K562 (cell line): Measurements from ENCODE around the gene SLC4A2. TPM values are rescaled to one million over a fixed set of nuclear protein-coding genes. Genes with fewer than 3 reads are reported as not detected.

Source experiments
- BRCA1 ChIP-seq, 2 experiments: fragments of 450-650 bp in 1 of 2; sonication (generic) in 1 of 2; formaldehyde crosslinking in 1 of 2; IDR thresholded peaks; 2 replicates each; pipeline versions ENCODE4 v1.5.0 to v1.6.1; 2017 to 2020; ENCODE audit warnings: mild to moderate bottlenecking in 1 of 2, missing genetic modification reagents in 1 of 2
- ETS2 ChIP-seq: IDR thresholded peaks from 2 replicates; pipeline ENCODE4 v1.6.1; 2016; ENCODE audit warnings: borderline replicate concordance, missing genetic modification characterization, mild to moderate bottlenecking, moderate library complexity, missing compliant biosample characterization; ENCODE audit not compliant: poor library complexity, severe bottlenecking
- FOXK1 ChIP-seq: sonication (generic); formaldehyde crosslinking; IDR thresholded peaks from 2 replicates; pipeline ENCODE4 v1.8.0; 2022; ENCODE audit warnings: missing genetic modification reagents, mild to moderate bottlenecking, borderline replicate concordance
- GTF2A2 ChIP-seq: IDR thresholded peaks from 2 replicates; pipeline ENCODE4 v1.6.1; 2016; ENCODE audit warnings: mild to moderate bottlenecking, missing genetic modification characterization, missing compliant biosample characterization
- IRF2 ChIP-seq: sonication (generic); formaldehyde crosslinking; IDR thresholded peaks from 2 replicates; pipeline ENCODE4 v1.8.1; 2022; ENCODE audit warnings: mild to moderate bottlenecking, missing genetic modification reagents
- MIER1 ChIP-seq: fragments of 450-650 bp; IDR thresholded peaks from 2 replicates; pipeline ENCODE4 v1.6.1; 2016; ENCODE audit warnings: antibody characterized with exemption, mild to moderate bottlenecking, low read depth
- NFE2 ChIP-seq: IDR thresholded peaks from 2 replicates; pipeline ENCODE4 v1.6.1; 2014; ENCODE audit warnings: antibody characterized with exemption, low read depth
- SMARCE1 ChIP-seq: fragments of 450-650 bp; IDR thresholded peaks from 2 replicates; pipeline ENCODE4 v1.7.1; 2016; ENCODE audit warnings: mild to moderate bottlenecking
- YY1 ChIP-seq, 3 experiments: IDR thresholded peaks; 2 replicates each; pipeline ENCODE4 v1.6.1; 2011; ENCODE audit warnings: low read length in 2 of 3, mild to moderate bottlenecking in 2 of 3, moderate library complexity in 2 of 3, borderline replicate concordance in 1 of 3, control low read depth in 1 of 3, low read depth in 1 of 3; ENCODE audit not compliant: insufficient read depth in 3 of 3, insufficient replicate concordance in 2 of 3, control insufficient read depth in 1 of 3, insufficient read length in 1 of 3; ENCODE audit errors: extremely low read depth in 1 of 3
- polyA plus RNA-seq, 8 experiments: library from polyadenylated mRNA; depleted of rRNA in 4 of 8; stranded (reverse) in 5 of 8; unstranded in 3 of 8; fragments of >200 nt; fragmentation: Nextera tagmentation in 2 of 8; fragmentation: Illumina TruSeq in 1 of 8; extraction: Ambion mirVana in 2 of 8; extraction: Trizol in 1 of 8; gene quantifications; 2 replicates each; pipeline versions ENCODE4 v1.2.1 to v1.2.3, GENCODE V29; 2011 to 2014; ENCODE audit warnings: inconsistent platforms in 1 of 8, missing spikeins in 1 of 8
- total RNA-seq, 7 experiments: library from RNA; depleted of rRNA in 6 of 7; stranded (reverse); fragments of >200 nt in 6 of 7; fragmentation: Illumina TruSeq in 2 of 7; extraction: Trizol in 2 of 7; gene quantifications; 2 replicates each; pipeline versions ENCODE4 v1.2.1 to v1.2.3, GENCODE V29; 2011 to 2021; ENCODE audit warnings: low replicate concordance in 1 of 7
- TF ChIP-seq, protein P1 (sequence below): sonication (generic); formaldehyde crosslinking; IDR thresholded peaks from 2 replicates; pipeline ENCODE4 v1.8.0; 2023; ENCODE audit warnings: missing genetic modification reagents, mild to moderate bottlenecking, borderline replicate concordance
- TF ChIP-seq, protein P2 (sequence below): sonication (generic); formaldehyde crosslinking; IDR thresholded peaks from 2 replicates; pipeline ENCODE4 v1.8.0; 2022; ENCODE audit warnings: mild to moderate bottlenecking, low read depth, missing genetic modification reagents
- TF ChIP-seq, protein P3 (sequence below): fragments of 250-450 bp; sonication (Bioruptor Pico); IDR thresholded peaks from 2 replicates; pipeline ENCODE4 v1.5.0; 2022; ENCODE audit warnings: mild to moderate bottlenecking
- TF ChIP-seq, protein P4 (sequence below): conservative IDR thresholded peaks from 2 replicates; pipeline ENCODE4 v1.6.1; 2011; ENCODE audit warnings: low read depth, mild to moderate bottlenecking, low read length; ENCODE audit not compliant: control insufficient read depth

SLC4A2 gene
- total and polyA plus RNA-seq, 9 of the 15 experiments (the other 6 are each of a cell fraction or from before 2014, with no cell fraction given): 11.4 to 375 (median 130) TPM

DNA sequence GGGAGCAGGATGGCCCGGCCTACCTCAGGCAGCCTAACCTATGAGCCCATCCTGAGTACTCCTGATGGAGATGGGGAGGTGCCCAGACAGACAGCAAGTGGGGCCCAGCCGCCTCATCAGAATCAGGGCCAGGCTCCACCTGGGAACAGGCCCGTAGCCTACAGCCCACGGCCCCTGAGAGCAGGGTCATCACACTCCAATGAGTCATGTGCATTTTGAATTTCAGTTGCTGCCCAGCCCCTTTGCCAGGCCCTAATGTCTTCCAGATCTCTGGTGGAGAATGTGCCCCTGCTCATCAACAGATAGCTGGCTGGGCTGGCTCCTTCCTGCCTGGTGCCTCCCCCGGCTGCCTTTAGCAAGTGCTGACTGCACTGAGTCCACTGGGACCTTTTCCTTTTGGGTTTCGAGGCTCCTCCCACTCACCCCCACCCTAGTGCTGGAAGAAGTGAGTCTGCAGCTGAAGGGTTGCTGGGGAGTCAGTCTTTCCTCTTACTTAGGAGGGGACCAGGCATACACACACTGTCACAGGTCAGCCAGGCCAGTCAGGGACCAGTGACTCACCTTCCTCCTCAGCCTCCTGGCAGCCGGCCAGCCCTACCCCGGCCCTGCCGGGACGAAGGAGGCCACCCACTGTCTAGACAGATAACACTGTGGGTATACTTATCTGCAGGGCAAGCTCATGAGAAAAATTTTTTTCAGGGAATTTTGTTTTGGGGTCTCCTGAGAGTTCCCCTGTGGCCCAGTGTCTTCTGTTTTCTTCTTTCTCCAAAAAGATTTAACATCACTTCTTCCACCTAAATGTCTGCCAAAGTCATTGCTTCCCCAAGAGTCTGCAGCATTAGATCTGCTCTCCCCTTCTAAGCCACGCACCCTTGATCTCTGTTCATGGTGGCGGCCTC, 20.2 kb upstream of the SLC4A2 start (continued):
- TF ChIP-seq, protein P1, sequence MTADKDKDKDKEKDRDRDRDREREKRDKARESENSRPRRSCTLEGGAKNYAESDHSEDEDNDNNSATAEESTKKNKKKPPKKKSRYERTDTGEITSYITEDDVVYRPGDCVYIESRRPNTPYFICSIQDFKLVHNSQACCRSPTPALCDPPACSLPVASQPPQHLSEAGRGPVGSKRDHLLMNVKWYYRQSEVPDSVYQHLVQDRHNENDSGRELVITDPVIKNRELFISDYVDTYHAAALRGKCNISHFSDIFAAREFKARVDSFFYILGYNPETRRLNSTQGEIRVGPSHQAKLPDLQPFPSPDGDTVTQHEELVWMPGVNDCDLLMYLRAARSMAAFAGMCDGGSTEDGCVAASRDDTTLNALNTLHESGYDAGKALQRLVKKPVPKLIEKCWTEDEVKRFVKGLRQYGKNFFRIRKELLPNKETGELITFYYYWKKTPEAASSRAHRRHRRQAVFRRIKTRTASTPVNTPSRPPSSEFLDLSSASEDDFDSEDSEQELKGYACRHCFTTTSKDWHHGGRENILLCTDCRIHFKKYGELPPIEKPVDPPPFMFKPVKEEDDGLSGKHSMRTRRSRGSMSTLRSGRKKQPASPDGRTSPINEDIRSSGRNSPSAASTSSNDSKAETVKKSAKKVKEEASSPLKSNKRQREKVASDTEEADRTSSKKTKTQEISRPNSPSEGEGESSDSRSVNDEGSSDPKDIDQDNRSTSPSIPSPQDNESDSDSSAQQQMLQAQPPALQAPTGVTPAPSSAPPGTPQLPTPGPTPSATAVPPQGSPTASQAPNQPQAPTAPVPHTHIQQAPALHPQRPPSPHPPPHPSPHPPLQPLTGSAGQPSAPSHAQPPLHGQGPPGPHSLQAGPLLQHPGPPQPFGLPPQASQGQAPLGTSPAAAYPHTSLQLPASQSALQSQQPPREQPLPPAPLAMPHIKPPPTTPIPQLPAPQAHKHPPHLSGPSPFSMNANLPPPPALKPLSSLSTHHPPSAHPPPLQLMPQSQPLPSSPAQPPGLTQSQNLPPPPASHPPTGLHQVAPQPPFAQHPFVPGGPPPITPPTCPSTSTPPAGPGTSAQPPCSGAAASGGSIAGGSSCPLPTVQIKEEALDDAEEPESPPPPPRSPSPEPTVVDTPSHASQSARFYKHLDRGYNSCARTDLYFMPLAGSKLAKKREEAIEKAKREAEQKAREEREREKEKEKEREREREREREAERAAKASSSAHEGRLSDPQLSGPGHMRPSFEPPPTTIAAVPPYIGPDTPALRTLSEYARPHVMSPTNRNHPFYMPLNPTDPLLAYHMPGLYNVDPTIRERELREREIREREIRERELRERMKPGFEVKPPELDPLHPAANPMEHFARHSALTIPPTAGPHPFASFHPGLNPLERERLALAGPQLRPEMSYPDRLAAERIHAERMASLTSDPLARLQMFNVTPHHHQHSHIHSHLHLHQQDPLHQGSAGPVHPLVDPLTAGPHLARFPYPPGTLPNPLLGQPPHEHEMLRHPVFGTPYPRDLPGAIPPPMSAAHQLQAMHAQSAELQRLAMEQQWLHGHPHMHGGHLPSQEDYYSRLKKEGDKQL (CRISPR knock-in tag): no peak
- TF ChIP-seq IRF2 (CRISPR knock-in tag): no peak
- TF ChIP-seq SMARCE1: peak; percentile 100
- TF ChIP-seq GTF2A2: no peak
- TF ChIP-seq NFE2: peak; percentile 69
- TF ChIP-seq MIER1: no peak
- no peak for TF ChIP-seq FOXK1 (CRISPR knock-in tag)
- no peak for TF ChIP-seq ETS2
- peak in 1 of 3 experiments; percentile 28 for TF ChIP-seq YY1 (IDR thresholded peaks at IDR 0.05; ENCODE audit: borderline replicate concordance in 1 of 3, control insufficient read depth in 1 of 3, extremely low read depth in 1 of 3, insufficient read depth in 3 of 3, insufficient read length in 1 of 3, insufficient replicate concordance in 2 of 3, low read depth in 1 of 3, low read length in 2 of 3)
- no peak for TF ChIP-seq BRCA1 (IDR thresholded peaks at IDR 0.05)
- no peak for TF ChIP-seq BRCA1 (CRISPR knock-in tag; IDR thresholded peaks at IDR 0.05)
- TF ChIP-seq, protein P2, sequence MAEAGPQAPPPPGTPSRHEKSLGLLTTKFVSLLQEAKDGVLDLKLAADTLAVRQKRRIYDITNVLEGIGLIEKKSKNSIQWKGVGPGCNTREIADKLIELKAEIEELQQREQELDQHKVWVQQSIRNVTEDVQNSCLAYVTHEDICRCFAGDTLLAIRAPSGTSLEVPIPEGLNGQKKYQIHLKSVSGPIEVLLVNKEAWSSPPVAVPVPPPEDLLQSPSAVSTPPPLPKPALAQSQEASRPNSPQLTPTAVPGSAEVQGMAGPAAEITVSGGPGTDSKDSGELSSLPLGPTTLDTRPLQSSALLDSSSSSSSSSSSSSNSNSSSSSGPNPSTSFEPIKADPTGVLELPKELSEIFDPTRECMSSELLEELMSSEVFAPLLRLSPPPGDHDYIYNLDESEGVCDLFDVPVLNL (CRISPR knock-in tag): no peak
- TF ChIP-seq, protein P3, sequence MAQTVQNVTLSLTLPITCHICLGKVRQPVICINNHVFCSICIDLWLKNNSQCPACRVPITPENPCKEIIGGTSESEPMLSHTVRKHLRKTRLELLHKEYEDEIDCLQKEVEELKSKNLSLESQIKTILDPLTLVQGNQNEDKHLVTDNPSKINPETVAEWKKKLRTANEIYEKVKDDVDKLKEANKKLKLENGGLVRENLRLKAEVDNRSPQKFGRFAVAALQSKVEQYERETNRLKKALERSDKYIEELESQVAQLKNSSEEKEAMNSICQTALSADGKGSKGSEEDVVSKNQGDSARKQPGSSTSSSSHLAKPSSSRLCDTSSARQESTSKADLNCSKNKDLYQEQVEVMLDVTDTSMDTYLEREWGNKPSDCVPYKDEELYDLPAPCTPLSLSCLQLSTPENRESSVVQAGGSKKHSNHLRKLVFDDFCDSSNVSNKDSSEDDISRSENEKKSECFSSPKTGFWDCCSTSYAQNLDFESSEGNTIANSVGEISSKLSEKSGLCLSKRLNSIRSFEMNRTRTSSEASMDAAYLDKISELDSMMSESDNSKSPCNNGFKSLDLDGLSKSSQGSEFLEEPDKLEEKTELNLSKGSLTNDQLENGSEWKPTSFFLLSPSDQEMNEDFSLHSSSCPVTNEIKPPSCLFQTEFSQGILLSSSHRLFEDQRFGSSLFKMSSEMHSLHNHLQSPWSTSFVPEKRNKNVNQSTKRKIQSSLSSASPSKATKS (CRISPR knock-in tag): no peak
- TF ChIP-seq, protein P4, sequence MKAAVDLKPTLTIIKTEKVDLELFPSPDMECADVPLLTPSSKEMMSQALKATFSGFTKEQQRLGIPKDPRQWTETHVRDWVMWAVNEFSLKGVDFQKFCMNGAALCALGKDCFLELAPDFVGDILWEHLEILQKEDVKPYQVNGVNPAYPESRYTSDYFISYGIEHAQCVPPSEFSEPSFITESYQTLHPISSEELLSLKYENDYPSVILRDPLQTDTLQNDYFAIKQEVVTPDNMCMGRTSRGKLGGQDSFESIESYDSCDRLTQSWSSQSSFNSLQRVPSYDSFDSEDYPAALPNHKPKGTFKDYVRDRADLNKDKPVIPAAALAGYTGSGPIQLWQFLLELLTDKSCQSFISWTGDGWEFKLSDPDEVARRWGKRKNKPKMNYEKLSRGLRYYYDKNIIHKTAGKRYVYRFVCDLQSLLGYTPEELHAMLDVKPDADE: peak; percentile 67; the same call in 1 of the 2 replicates
